Measurements from ENCODE around the gene KCNIP4.

GRCh38 chr4:21649391-21650090 is 299.0 kb downstream of the KCNIP4 start:
- TF ChIP-seq, protein P1, sequence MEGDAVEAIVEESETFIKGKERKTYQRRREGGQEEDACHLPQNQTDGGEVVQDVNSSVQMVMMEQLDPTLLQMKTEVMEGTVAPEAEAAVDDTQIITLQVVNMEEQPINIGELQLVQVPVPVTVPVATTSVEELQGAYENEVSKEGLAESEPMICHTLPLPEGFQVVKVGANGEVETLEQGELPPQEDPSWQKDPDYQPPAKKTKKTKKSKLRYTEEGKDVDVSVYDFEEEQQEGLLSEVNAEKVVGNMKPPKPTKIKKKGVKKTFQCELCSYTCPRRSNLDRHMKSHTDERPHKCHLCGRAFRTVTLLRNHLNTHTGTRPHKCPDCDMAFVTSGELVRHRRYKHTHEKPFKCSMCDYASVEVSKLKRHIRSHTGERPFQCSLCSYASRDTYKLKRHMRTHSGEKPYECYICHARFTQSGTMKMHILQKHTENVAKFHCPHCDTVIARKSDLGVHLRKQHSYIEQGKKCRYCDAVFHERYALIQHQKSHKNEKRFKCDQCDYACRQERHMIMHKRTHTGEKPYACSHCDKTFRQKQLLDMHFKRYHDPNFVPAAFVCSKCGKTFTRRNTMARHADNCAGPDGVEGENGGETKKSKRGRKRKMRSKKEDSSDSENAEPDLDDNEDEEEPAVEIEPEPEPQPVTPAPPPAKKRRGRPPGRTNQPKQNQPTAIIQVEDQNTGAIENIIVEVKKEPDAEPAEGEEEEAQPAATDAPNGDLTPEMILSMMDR (IDR thresholded peaks at IDR 0.05): no peak
- no peak for TF ChIP-seq EZH2 (IDR thresholded peaks at IDR 0.05)
